NCI-H2081 (cell line): ENCODE data around the gene SCGB1C2.
A peak's percentile ranks its signal among the peaks of the same experiment; 100 is the strongest.
"Not testable (repeated sequence)": the region's sequence is repeated elsewhere in the genome, so short reads cannot be mapped to it uniquely, and the experiment has no call there.

Source experiments
- DNase-seq, 2 experiments: peaks; one replicate each; lab custom pipeline; 2025; lab: John Stamatoyannopoulos, UW

Gene SCGB1C2

DNA sequence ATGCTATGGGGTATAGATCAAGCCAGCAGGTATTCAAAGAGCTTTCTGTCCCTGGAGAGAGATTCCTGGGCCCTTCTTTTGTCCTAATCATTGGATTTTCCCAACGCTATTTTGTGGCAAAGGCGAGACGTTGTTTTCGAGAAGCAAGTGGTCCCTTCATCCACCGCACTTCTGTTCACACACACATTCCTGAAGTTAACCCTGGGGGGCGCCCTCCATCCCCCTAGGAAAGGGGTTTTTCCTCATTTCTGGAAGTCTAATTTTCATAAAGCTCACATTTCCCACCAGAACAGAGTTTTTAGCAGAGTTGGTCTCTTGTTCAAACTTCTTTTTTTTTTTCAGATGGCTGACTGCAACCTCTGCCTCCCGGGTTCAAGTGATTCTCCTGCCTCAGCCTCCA is 11.9 kb downstream of the SCGB1C2 start:
- DNase-seq: no peak

- no peak for DNase-seq
These were observed 12.7 kb downstream of the SCGB1C2 start for GRCh38 chr17:149897-150584.

- DNase-seq: no peak
These were observed 13.6 kb downstream of the SCGB1C2 start for GRCh38 chr17:151004-151403.

DNA sequence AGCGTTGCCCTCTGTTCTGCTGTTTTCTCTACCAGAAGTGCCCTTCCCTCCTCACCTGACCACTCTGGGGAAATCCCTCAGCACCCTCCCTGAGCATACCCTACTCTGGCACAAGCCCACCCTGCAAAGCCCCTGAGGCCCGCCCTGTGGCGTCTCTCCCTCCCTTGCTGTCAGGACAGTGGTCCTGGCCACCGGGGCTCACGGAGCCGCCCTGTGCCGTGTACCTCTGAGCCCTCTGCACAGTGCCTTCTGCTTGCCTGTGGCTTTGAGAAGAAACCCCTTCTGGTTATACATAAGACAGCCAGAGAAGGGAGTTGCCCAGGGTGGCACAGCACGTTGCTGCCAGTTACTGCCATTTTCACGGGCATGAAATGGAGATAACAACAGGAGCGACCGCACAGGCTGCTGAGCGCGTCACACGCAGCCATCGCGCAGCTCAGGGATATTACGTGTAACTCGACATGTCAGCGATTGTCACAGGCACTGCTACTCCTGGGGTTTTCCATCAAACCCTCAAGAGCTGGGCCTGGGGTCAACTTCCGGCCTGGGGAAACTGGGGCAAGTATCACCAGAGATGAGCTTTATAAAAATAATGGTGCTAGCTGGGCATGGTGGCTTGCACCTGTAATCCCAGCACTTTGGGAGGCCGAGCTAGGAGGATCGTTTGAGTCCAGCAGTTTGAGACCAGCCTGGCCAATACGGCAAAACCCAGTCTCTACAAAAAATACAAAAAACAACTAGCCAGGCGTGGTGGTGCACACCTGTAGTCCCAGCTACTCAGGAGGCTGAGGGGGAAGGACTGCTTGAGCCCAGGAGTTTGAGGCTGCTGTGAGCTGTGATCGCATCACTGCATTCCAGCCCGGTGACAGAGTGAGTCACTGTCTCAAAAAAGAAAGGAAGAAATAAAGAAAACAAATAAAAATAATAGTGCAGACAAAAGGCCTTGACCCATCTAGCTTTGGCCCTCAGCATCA is 14.8 kb downstream of the SCGB1C2 start:
- DNase-seq: no peak

- DNase-seq: no peak
These were observed 15.6 kb downstream of the SCGB1C2 start for GRCh38 chr17:152860-153420.

- DNase-seq: no peak
These were observed 16.5 kb downstream of the SCGB1C2 start for GRCh38 chr17:153851-154250.

DNA sequence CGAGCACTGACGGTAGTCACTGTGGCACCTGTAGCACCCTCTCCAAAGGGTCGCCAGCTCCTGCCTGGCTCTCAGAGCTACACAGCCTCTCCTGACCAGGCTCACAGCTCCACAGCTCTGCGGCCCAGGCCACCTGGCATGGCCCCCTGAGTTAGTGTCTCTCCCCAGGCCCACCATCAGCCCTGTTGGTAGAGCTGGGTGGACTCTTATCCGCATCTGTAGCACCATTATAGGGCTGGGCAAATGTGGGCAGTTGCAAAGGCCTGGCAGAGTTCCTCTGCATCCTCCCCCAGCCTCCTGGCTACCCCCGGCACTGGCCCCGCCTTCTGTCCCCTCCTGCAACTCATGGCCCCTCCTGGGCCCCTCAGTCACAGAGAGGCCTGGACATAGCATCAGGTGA is 18.2 kb downstream of the SCGB1C2 start:
- DNase-seq: no peak

GRCh38 chr17:156094-156621 is 18.8 kb downstream of the SCGB1C2 start:
- no peak for DNase-seq

- DNase-seq: no peak
These were observed 19.6 kb downstream of the SCGB1C2 start for GRCh38 chr17:156946-157345.

DNA sequence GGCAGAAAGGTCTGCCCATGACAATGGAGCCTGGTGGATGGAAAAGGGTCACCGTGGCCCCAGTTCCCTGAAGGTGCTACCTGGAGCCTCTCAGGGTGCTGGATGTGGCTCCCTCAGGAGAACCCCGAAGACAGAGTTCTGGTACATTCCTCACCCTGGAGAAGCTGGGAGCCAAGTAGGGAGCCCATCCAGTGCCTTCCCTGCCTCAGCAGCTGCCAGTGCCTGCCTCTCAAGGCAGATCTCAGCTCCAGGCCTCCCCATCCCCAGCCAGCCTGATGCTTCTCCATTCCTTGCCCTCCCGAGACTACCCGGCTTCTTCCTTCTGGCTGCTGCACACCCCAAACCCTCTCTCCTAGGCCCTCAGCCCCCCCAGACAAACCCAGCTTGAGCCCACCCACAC is 20.5 kb downstream of the SCGB1C2 start:
- no peak for DNase-seq

DNA sequence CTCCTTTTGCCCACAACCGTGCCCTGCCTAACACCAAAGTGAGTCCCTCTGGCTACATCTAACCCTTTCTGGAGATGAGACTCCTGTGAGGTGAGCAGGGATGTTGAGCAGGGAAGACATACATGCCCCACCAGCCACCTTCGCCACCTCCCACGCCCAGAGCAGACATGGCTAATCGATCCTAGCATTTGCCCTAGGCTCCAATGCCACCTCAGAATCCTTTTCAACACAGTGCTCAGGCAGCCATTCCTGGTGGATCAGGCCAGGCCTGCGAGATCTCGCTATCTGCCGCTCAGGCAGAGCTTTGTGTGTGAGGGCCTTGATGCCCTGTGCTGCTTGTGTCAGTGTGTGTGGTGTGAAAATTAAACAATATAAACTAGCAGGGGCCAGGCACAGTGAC is 21.0 kb downstream of the SCGB1C2 start:
- DNase-seq: no peak

- no peak for DNase-seq
These were observed 22.2 kb downstream of the SCGB1C2 start for GRCh38 chr17:159609-160008.

- no peak for DNase-seq
These were observed 23.0 kb downstream of the SCGB1C2 start for GRCh38 chr17:160336-160735.

DNA sequence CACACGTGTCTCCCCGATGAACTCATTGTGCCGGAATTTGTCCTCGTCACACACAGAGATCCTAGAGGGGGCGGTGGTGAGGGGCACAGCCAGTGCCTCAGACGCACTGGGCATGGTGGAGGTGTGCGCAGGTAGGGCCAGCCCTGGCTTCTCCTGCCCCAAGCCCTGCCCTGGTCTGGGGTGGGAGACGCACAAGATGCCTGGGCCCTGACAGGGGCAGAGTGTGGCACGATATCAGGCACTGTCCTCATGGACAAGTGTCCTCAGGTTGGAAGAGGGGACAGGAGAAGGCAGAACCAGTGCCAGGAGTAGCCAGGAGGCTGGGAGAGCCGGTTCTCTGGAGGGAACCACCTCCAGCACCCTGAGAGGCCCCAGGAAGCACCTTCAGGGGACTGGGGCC is 24.1 kb downstream of the SCGB1C2 start:
- DNase-seq: no peak

DNA sequence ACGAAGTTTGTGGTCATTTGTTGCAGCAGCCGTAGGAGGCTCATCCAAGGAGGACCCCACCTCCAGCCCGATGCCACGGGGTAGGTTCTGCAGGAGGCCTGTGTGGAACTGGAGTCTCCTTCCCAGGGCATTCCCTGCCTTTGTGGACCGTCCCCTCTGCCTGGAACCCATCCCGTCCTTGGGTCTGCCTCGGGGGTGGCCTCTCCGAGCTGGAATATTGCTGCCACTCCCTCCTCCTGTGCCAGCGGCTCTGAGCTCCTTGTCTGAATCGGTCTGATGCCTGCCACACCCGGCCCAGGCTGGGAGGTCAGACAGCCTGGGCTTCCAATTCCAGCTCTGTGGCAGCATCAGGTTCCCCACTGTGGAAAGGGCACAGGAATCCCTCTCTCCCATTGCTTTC is 25.3 kb downstream of the SCGB1C2 start:
- no peak for DNase-seq

GRCh38 chr17:163514-164098 is 26.2 kb downstream of the SCGB1C2 start:
- DNase-seq: no peak

GRCh38 chr17:164303-165235 is 27.2 kb downstream of the SCGB1C2 start:
- peak in 1 of 2 experiments; percentile 38 for DNase-seq

- no peak for DNase-seq
These were observed 28.6 kb downstream of the SCGB1C2 start for GRCh38 chr17:165939-166338.

- DNase-seq: not testable (repeated sequence)
These were observed 31.2 kb downstream of the SCGB1C2 start for GRCh38 chr17:168614-169013.

- no peak for DNase-seq
These were observed 32.8 kb downstream of the SCGB1C2 start for GRCh38 chr17:170130-170670.

DNA sequence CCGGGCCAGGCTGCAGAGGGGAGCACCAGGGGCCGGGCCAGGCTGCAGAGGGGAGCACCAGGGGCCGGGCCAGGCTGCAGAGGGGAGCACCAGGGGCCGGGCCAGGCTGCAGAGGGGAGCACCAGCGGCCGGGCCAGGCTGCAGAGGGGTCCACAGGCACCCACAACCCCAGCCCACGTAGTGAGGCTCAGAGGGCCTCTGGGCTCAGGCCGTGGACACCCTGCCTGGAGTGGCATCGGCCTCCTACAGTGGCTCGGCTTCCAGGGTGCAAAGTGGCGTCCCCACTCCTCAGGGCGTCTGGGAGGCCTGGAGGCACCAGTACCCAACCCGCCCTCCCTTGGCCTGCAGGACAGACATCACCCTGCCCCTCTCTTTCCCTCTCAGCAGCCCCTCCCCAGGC is 34.5 kb downstream of the SCGB1C2 start:
- DNase-seq: no peak
